DND-41 (cell line): ENCODE data around the gene SIX1.

ENCODE experiments used
- ATAC-seq: fragments of 200-7000 bp; cut with Tn5 transposase; 3 replicates; pipeline ENCODE4 v1.9.1; 2021; ENCODE audit warnings: low read depth; ENCODE audit not compliant: insufficient read depth
- DNase-seq: peaks from one replicate; pipeline ENCODE4 v3.0.0-alpha.2; 2020
- H2AFZ ChIP-seq: 2 replicates; pipeline ENCODE4 v1.6.0; 2012; ENCODE audit warnings: low read depth, low read length
- H3K27ac ChIP-seq: 2 replicates; pipeline ENCODE4 v1.5.1; 2012; ENCODE audit warnings: low read length, inconsistent platforms
- H3K27me3 ChIP-seq: fragments of 200-600 bp; sonication (generic); 2 replicates; pipeline ENCODE4 v1.6.0; 2012; ENCODE audit warnings: low read length, mild to moderate bottlenecking, inconsistent platforms; ENCODE audit not compliant: insufficient read depth, poor library complexity
- H3K36me3 ChIP-seq: 2 replicates; pipeline ENCODE4 v1.5.1; 2012; ENCODE audit warnings: low read length, inconsistent platforms; ENCODE audit not compliant: insufficient read depth
- H3K4me1 ChIP-seq: 2 replicates; pipeline ENCODE4 v1.5.1; 2012; ENCODE audit warnings: mild to moderate bottlenecking, low read length; ENCODE audit not compliant: insufficient read depth
- H3K4me2 ChIP-seq: 2 replicates; pipeline ENCODE4 v1.6.0; 2012; ENCODE audit warnings: mild to moderate bottlenecking, moderate library complexity, low read length, inconsistent platforms; ENCODE audit not compliant: insufficient read depth
- H3K4me3 ChIP-seq, 2 experiments: fragments of 200-600 bp in 1 of 2; shearing (Covaris generic) in 1 of 2; 2 replicates each; pipeline ENCODE4 v1.5.1; 2012 to 2016; ENCODE audit warnings: inconsistent platforms in 2 of 2, low read length in 2 of 2, mild to moderate bottlenecking in 2 of 2, low read depth in 1 of 2, moderate library complexity in 1 of 2
- H3K79me2 ChIP-seq: 2 replicates; pipeline ENCODE4 v1.6.0; 2012; ENCODE audit warnings: low read length, inconsistent platforms; ENCODE audit not compliant: insufficient read depth
- H3K9ac ChIP-seq: 2 replicates; pipeline ENCODE4 v1.6.0; 2012; ENCODE audit warnings: low read depth, mild to moderate bottlenecking, inconsistent platforms, low read length, moderate library complexity
- H3K9me3 ChIP-seq: 2 replicates; pipeline ENCODE4 v1.5.1; 2012; ENCODE audit warnings: low read length, moderate library complexity, mild to moderate bottlenecking, inconsistent platforms; ENCODE audit not compliant: insufficient read depth, severe bottlenecking
- H4K20me1 ChIP-seq: 2 replicates; pipeline ENCODE4 v1.6.0; 2012; ENCODE audit warnings: low read length; ENCODE audit not compliant: insufficient read depth
- CTCF ChIP-seq: IDR thresholded peaks from 2 replicates; pipeline ENCODE4 v1.5.1; 2012; ENCODE audit warnings: borderline replicate concordance, low read length, moderate library complexity, mild to moderate bottlenecking; ENCODE audit not compliant: poor library complexity, severe bottlenecking; ENCODE audit errors: extremely low read depth
- EZH2 ChIP-seq: IDR thresholded peaks from 3 replicates; pipeline ENCODE4 v1.6.1; 2012; ENCODE audit warnings: borderline replicate concordance, low read depth, mild to moderate bottlenecking, moderate library complexity, low read length, inconsistent platforms; ENCODE audit not compliant: severe bottlenecking

SIX1 gene

DNA sequence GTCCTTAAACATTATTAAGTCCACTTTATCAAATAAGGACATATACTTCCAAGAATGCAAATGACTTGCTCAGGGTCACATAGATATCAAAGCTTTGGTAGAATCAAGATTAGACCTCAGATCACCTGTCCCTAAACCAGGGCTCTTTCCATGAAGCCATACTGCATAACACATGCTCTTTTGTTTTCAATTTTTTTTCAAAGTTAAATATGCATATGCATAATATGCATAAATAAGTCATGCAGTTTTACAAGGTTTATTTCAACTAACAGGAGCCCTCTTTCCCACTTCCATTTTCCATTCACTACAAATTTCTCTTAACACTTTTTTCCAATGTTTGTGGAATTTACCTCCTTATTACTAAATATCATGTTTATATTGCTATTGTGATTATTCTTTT, 53.1 kb downstream of the SIX1 start:
- Histone ChIP-seq H4K20me1 (no peaks in the 10 kb centered on the region), H3K4me2 (no peak overlapping the region), H3K79me2 (no peaks in the 10 kb centered on the region), H3K27me3 (peaks cover 18% of the 10 kb centered on the region), H3K27ac (no peak overlapping the region), H3K9ac (no peak overlapping the region), H2AFZ (no peak overlapping the region), H3K36me3 (no peaks in the 10 kb centered on the region), H3K4me1 (no peaks in the 10 kb centered on the region), H3K9me3 (no peaks in the 10 kb centered on the region), H3K4me3 (no peak overlapping the region)
- DNase-seq (no peak), ATAC-seq (no peak)
- TF ChIP-seq CTCF: no peak
- TF ChIP-seq EZH2: no peak

GRCh38 chr14:60594062-60594461, 55.2 kb downstream of the SIX1 start:
- H3K4me2 ChIP-seq: no peak overlapping the region

More at GRCh38 chr14:60594062-60594461, 55.2 kb downstream of the SIX1 start:
- TF ChIP-seq CTCF (no peak), EZH2 (no peak)
- Histone ChIP-seq H3K79me2 (no peaks in the 10 kb centered on the region), H3K4me3 (no peak overlapping the region), H3K36me3 (no peaks in the 10 kb centered on the region), H3K4me1 (no peaks in the 10 kb centered on the region), H3K9ac (no peak overlapping the region), H4K20me1 (no peaks in the 10 kb centered on the region), H3K9me3 (no peaks in the 10 kb centered on the region), H3K27ac (no peak overlapping the region), H3K27me3 (peaks cover 18% of the 10 kb centered on the region), H2AFZ (no peak overlapping the region)
- no peak for ATAC-seq
- DNase-seq: no peak
